Mononuclear cell (primary cell): ENCODE measurements around the gene RNF222. TPM values are rescaled to one million over a fixed set of nuclear protein-coding genes. Genes with fewer than 3 reads are reported as not detected.
"Not testable (repeated sequence)": the region's sequence is repeated elsewhere in the genome, so short reads cannot be mapped to it uniquely, and the experiment has no call there.

Experiments used
- H3K27me3 ChIP-seq: 2 replicates; pipeline ENCODE4 v1.6.0; 2011; ENCODE audit warnings: low read length, control low read depth; ENCODE audit not compliant: insufficient read depth
- H3K4me1 ChIP-seq: 2 replicates; pipeline ENCODE4 v1.5.1; 2011; ENCODE audit warnings: mild to moderate bottlenecking, low read length, control low read depth; ENCODE audit not compliant: insufficient read depth
- H3K4me3 ChIP-seq: 2 replicates; pipeline ENCODE4 v1.5.1; 2011; ENCODE audit warnings: mild to moderate bottlenecking, low read length, moderate library complexity
- H3K9me3 ChIP-seq: 2 replicates; pipeline ENCODE4 v1.5.1; 2011; ENCODE audit warnings: low read depth, mild to moderate bottlenecking, control low read depth, low read length
- total RNA-seq: library from RNA; depleted of rRNA; stranded (reverse); fragments of >200 nt; gene quantifications from one replicate; pipeline ENCODE4 v1.2.3, GENCODE V29; 2012

Gene RNF222
- total RNA-seq, 1 donor, result 0.73 TPM

GRCh38 chr17:8394497-8394896 lies 3.1 kb downstream of the RNF222 start:
- H3K4me1 ChIP-seq, result peaks cover 15% of the 10 kb centered on the region
- not testable (repeated sequence) for H3K9me3 ChIP-seq, H3K27me3 ChIP-seq, H3K4me3 ChIP-seq

GRCh38 chr17:8393470-8394231 lies 4.0 kb downstream of the RNF222 start:
- Histone ChIP-seq H3K4me1 (peaks cover 15% of the 10 kb centered on the region), H3K9me3 (no peaks in the 10 kb centered on the region), H3K4me3 (no peak overlapping the region), H3K27me3 (peaks cover 4% of the 10 kb centered on the region)

GRCh38 chr17:8392674-8393469 lies 4.8 kb downstream of the RNF222 start:
- no peaks in the 10 kb centered on the region for H3K9me3 ChIP-seq
- H3K4me1 ChIP-seq, result peaks cover 15% of the 10 kb centered on the region
- no peak overlapping the region for H3K4me3 ChIP-seq
- H3K27me3 ChIP-seq, result no peaks in the 10 kb centered on the region

- Histone ChIP-seq H3K4me3 (no peak overlapping the region), H3K9me3 (no peaks in the 10 kb centered on the region), H3K4me1 (peaks cover 15% of the 10 kb centered on the region), H3K27me3 (no peaks in the 10 kb centered on the region)
Measured at GRCh38 chr17:8392274-8392673, 5.4 kb downstream of the RNF222 start.

GRCh38 chr17:8391711-8392110 lies 5.9 kb downstream of the RNF222 start:
- no peaks in the 10 kb centered on the region for H3K27me3 ChIP-seq
- no peak overlapping the region for H3K4me3 ChIP-seq
- no peaks in the 10 kb centered on the region for H3K9me3 ChIP-seq
- H3K4me1 ChIP-seq, result peaks cover 15% of the 10 kb centered on the region

- no peaks in the 10 kb centered on the region for H3K27me3 ChIP-seq
- H3K4me3 ChIP-seq, result no peak overlapping the region
- H3K9me3 ChIP-seq, result no peaks in the 10 kb centered on the region
- peaks cover 22% of the 10 kb centered on the region for H3K4me1 ChIP-seq
Measured at GRCh38 chr17:8387914-8388651, 9.5 kb downstream of the RNF222 start.

- Histone ChIP-seq H3K9me3 (no peaks in the 10 kb centered on the region), H3K4me1 (peaks cover 28% of the 10 kb centered on the region), H3K4me3 (no peak overlapping the region), H3K27me3 (no peaks in the 10 kb centered on the region)
Measured at GRCh38 chr17:8386841-8387240, 10.8 kb downstream of the RNF222 start.

- H3K27me3 ChIP-seq, result no peaks in the 10 kb centered on the region
- H3K4me1 ChIP-seq, result peaks cover 48% of the 10 kb centered on the region
- no peak overlapping the region for H3K4me3 ChIP-seq
- no peaks in the 10 kb centered on the region for H3K9me3 ChIP-seq
Measured at GRCh38 chr17:8384801-8385378, 12.7 kb downstream of the RNF222 start.

GRCh38 chr17:8383143-8383822 lies 14.3 kb downstream of the RNF222 start, which contains the start of gene RPL26:
Gene RPL26 (minus strand): TSS chr17:8383193. CDS start chr17:8382310, 883 bp downstream.
- no peaks in the 10 kb centered on the region for H3K27me3 ChIP-seq
- H3K9me3 ChIP-seq, result no peaks in the 10 kb centered on the region
- peak within 1 kb of the TSS; percentile 86 for H3K4me3 ChIP-seq
- peaks cover 48% of the 10 kb centered on the region for H3K4me1 ChIP-seq

GRCh38 chr17:8382880-8383142 lies 14.8 kb downstream of the RNF222 start:
- no peaks in the 10 kb centered on the region for H3K27me3 ChIP-seq
- H3K9me3 ChIP-seq, result no peaks in the 10 kb centered on the region
- peaks cover 48% of the 10 kb centered on the region for H3K4me1 ChIP-seq
- peak overlapping the region; percentile 86 for H3K4me3 ChIP-seq

GRCh38 chr17:8382052-8382879 lies 15.4 kb downstream of the RNF222 start:
- Histone ChIP-seq H3K27me3 (no peaks in the 10 kb centered on the region), H3K4me3 (peak overlapping the region; percentile 86)

GRCh38 chr17:8380049-8380448 lies 17.6 kb downstream of the RNF222 start:
- Histone ChIP-seq H3K4me3 (no peak overlapping the region), H3K9me3 (no peaks in the 10 kb centered on the region), H3K4me1 (peaks cover 58% of the 10 kb centered on the region), H3K27me3 (no peaks in the 10 kb centered on the region)

More at GRCh38 chr17:8382052-8382879, 15.4 kb downstream of the RNF222 start:
- Histone ChIP-seq H3K9me3 (no peaks in the 10 kb centered on the region), H3K4me1 (peaks cover 49% of the 10 kb centered on the region)

- not testable (repeated sequence) for H3K4me3 ChIP-seq, H3K27me3 ChIP-seq, H3K9me3 ChIP-seq
- H3K4me1 ChIP-seq, result peaks cover 48% of the 10 kb centered on the region
Measured at GRCh38 chr17:8378117-8378516, 19.5 kb downstream of the RNF222 start.

- H3K4me1 ChIP-seq, result peaks cover 47% of the 10 kb centered on the region
- no peaks in the 10 kb centered on the region for H3K27me3 ChIP-seq
- H3K4me3 ChIP-seq, result no peak overlapping the region
- no peaks in the 10 kb centered on the region for H3K9me3 ChIP-seq
Measured at GRCh38 chr17:8377422-8377821, 20.2 kb downstream of the RNF222 start.
